ENCODE measurements around the gene FUT4. TPM values are rescaled to one million over a fixed set of nuclear protein-coding genes. Genes with fewer than 3 reads are reported as not detected.

The FUT4 gene
- total and polyA plus RNA-seq, 7 donors, result 3.5 to 9.1 (median 6.4) TPM

GRCh38 chr11:94581926-94582325, 38.2 kb downstream of the FUT4 start:
- no peak overlapping the region for H3K27ac ChIP-seq
- H3K4me1 ChIP-seq, result no peaks in the 10 kb centered on the region
- H3K9me3 ChIP-seq, result no peaks in the 10 kb centered on the region
- WGBS, 2 donors, result 55 to 94% methylated on average over 1 of the region's 1 CpG
- DNase-seq, result no peak
- no peaks in the 10 kb centered on the region for H3K27me3 ChIP-seq
- H3K4me3 ChIP-seq, result no peak overlapping the region
- intact Hi-C loops (cut with DNase I), result no loop called here
- no peaks in the 10 kb centered on the region for H3K36me3 ChIP-seq
- TF ChIP-seq, protein P1, sequence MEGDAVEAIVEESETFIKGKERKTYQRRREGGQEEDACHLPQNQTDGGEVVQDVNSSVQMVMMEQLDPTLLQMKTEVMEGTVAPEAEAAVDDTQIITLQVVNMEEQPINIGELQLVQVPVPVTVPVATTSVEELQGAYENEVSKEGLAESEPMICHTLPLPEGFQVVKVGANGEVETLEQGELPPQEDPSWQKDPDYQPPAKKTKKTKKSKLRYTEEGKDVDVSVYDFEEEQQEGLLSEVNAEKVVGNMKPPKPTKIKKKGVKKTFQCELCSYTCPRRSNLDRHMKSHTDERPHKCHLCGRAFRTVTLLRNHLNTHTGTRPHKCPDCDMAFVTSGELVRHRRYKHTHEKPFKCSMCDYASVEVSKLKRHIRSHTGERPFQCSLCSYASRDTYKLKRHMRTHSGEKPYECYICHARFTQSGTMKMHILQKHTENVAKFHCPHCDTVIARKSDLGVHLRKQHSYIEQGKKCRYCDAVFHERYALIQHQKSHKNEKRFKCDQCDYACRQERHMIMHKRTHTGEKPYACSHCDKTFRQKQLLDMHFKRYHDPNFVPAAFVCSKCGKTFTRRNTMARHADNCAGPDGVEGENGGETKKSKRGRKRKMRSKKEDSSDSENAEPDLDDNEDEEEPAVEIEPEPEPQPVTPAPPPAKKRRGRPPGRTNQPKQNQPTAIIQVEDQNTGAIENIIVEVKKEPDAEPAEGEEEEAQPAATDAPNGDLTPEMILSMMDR (IDR thresholded peaks at IDR 0.05), result no peak
- TF ChIP-seq POLR2A (IDR thresholded peaks at IDR 0.05), result no peak

DNA sequence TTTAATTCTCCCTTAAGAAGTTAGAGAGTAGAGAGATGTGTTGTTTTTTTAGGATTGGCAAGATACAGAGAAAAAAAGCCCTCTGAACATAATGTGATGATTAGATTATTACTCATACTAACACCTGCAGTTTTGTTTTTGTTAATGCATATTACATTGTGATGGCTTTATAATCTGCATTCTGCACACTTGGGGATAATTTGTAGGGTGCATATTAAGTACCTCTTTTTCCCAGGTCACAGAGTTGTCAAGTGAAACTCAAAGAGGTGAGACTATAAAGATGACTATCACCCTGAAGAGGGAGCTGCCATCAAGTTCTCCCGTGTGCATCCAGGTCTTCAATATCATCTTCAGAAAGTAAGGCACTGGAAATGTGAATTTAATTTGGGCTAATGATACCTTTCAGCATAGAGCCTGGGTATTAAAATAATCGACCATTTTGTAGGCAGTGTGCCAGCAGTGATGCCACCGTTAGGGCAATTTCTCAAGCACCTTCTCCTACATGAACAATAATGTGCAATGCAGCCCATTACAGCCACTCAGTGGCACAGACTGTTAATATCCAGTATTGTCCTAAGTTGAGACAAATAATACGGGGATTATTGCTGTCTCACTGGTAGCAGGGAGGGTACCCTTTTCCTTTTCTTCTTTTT, 39.6 kb downstream of the FUT4 start:
- Histone ChIP-seq H3K4me3 (no peak overlapping the region), H3K36me3 (no peaks in the 10 kb centered on the region), H3K27ac (no peak overlapping the region), H3K9me3 (no peaks in the 10 kb centered on the region), H3K27me3 (no peaks in the 10 kb centered on the region), H3K4me1 (no peaks in the 10 kb centered on the region)
- intact Hi-C loops (cut with DNase I), result no loop called here
- DNase-seq, result no peak
- no peak for TF ChIP-seq POLR2AphosphoS5 (IDR thresholded peaks at IDR 0.05)
- no peak for TF ChIP-seq POLR2A (IDR thresholded peaks at IDR 0.05)
- no peak for TF ChIP-seq EP300 (IDR thresholded peaks at IDR 0.05)
- TF ChIP-seq, protein P1 (IDR thresholded peaks at IDR 0.05), result no peak
- 70 to 73% methylated on average over 4 of the region's 4 CpGs for WGBS, 2 donors

DNA sequence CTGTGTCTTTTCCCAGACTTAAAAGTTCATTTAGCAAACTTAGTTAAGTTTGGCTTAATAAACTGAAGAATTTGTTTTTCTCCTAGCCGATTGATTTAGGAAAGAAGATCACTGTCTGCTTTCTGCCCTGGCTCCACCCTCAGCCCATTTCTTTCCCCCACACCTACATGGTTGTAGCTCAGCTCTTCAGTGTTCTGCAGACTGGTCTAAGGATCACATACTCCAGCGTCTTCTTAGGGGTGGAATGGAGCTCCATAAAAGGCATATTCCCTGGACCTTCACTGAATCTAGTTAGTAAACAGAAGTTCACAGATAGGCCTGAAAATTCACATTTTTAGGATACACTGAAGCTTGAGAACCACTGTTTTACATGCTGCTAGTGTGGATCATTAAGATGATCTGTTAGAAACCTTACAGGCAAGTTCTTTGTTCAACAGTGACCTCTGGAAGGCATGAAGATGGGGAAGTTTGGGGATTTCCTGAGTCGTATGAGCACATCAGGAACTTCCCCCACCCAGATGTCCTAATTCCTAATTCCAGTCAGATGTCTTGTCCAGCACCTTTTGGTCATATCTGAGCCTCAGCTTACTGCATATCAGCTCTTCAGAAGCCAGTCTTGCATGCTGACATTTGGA, 40.3 kb downstream of the FUT4 start:
- Histone ChIP-seq H3K27me3 (no peaks in the 10 kb centered on the region), H3K36me3 (peaks cover 0 to 6% (median under 1%) of the 10 kb centered on the region in 4 donors), H3K27ac (no peak overlapping the region), H3K9me3 (no peaks in the 10 kb centered on the region), H3K4me3 (no peak overlapping the region), H3K4me1 (no peaks in the 10 kb centered on the region)
- DNase-seq, result no peak
- TF ChIP-seq, protein P1 (IDR thresholded peaks at IDR 0.05), result no peak
- no peak for TF ChIP-seq POLR2A (IDR thresholded peaks at IDR 0.05)
- TF ChIP-seq EP300 (IDR thresholded peaks at IDR 0.05), result no peak
- no peak for TF ChIP-seq POLR2AphosphoS5 (IDR thresholded peaks at IDR 0.05)
- WGBS, 2 donors, result 71 to 77% methylated on average over 3 of the region's 3 CpGs
- intact Hi-C loops (cut with DNase I), result no loop called here

- 95 to 96% methylated on average over 5 of the region's 5 CpGs for WGBS, 2 donors
- no peak overlapping the region for H3K27ac ChIP-seq
- no peak overlapping the region for H3K4me3 ChIP-seq
- H3K36me3 ChIP-seq, result peaks cover 0 to 15% (median 3%) of the 10 kb centered on the region in 4 donors
- TF ChIP-seq POLR2A (IDR thresholded peaks at IDR 0.05), result no peak
- TF ChIP-seq, protein P1 (IDR thresholded peaks at IDR 0.05), result no peak
- TF ChIP-seq EP300 (IDR thresholded peaks at IDR 0.05), result no peak
- intact Hi-C loops (cut with DNase I), result no loop called here
- no peaks in the 10 kb centered on the region for H3K4me1 ChIP-seq
- no peaks in the 10 kb centered on the region for H3K27me3 ChIP-seq
- DNase-seq, result no peak
- no peaks in the 10 kb centered on the region for H3K9me3 ChIP-seq
Observed at GRCh38 chr11:94584978-94585377, 41.3 kb downstream of the FUT4 start.

Measured in sigmoid colon (tissue), 7 donors.